ENCODE measurements around the gene SEMA3C.

SEMA3C gene

GRCh38 chr7:80884511-80885195, 34.2 kb downstream of the SEMA3C start:
- no peak for DNase-seq

GRCh38 chr7:80883154-80884025, 35.5 kb downstream of the SEMA3C start:
- DNase-seq: no peak

GRCh38 chr7:80882213-80882801, 36.5 kb downstream of the SEMA3C start:
- no peak for DNase-seq

GRCh38 chr7:80881351-80881900, 37.4 kb downstream of the SEMA3C start:
- DNase-seq: no peak

- DNase-seq: no peak
Measured at GRCh38 chr7:80879849-80880248, 39.0 kb downstream of the SEMA3C start.

GRCh38 chr7:80876894-80877414, 41.9 kb downstream of the SEMA3C start:
- DNase-seq: peak; percentile 88

GRCh38 chr7:80875537-80876120, 43.2 kb downstream of the SEMA3C start:
- DNase-seq: no peak

GRCh38 chr7:80873140-80873539, 45.7 kb downstream of the SEMA3C start:
- DNase-seq: no peak

- DNase-seq: no peak
Measured at GRCh38 chr7:80871228-80871627, 47.6 kb downstream of the SEMA3C start.

- no peak for DNase-seq
Measured at GRCh38 chr7:80870813-80871212, 48.0 kb downstream of the SEMA3C start.

GRCh38 chr7:80869821-80870751, 48.8 kb downstream of the SEMA3C start:
- DNase-seq: no peak

- no peak for DNase-seq
Measured at GRCh38 chr7:80869106-80869784, 49.6 kb downstream of the SEMA3C start.

- DNase-seq: no peak
Measured at GRCh38 chr7:80868566-80868965, 50.3 kb downstream of the SEMA3C start.

GRCh38 chr7:80860554-80860953, 58.3 kb downstream of the SEMA3C start:
- DNase-seq: no peak

- no peak for DNase-seq
Measured at GRCh38 chr7:80859272-80859970, 59.4 kb downstream of the SEMA3C start.

GRCh38 chr7:80858141-80858903, 60.5 kb downstream of the SEMA3C start:
- no peak for DNase-seq

- DNase-seq: no peak
Measured at GRCh38 chr7:80856769-80857168, 62.1 kb downstream of the SEMA3C start.

GRCh38 chr7:80851896-80852476, 66.9 kb downstream of the SEMA3C start:
- no peak for DNase-seq

GRCh38 chr7:80848841-80849240, 70.0 kb downstream of the SEMA3C start:
- peak; percentile 95 for DNase-seq
